GM15510 (cell line): ENCODE results near the gene MKS1.

Experiments
- POLR2A ChIP-seq: IDR thresholded peaks from 3 replicates; pipeline ENCODE4 v1.6.1; 2011; ENCODE audit warnings: borderline replicate concordance; ENCODE audit not compliant: insufficient read length; ENCODE audit errors: extremely low read depth

The MKS1 gene

DNA sequence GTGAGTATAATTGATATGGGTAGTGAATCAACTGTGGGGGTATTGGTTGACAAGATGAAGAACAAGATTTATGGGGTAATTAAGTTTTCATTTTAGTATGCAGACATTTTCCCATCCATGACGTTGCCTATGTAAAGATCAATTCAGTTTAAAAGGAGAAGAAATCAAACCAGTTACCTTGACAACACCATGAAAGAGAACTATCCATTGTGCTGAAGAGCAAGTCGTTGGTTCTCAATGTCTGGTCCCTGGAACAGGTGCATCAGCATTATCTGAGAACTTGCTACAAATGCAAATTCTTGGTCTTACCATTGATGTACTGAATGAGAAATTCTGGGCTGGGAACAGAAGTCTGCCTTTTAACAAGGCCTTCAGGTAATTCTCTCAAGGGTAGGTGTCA lies 53.1 kb downstream of the MKS1 start:
- no peak for TF ChIP-seq POLR2A

DNA sequence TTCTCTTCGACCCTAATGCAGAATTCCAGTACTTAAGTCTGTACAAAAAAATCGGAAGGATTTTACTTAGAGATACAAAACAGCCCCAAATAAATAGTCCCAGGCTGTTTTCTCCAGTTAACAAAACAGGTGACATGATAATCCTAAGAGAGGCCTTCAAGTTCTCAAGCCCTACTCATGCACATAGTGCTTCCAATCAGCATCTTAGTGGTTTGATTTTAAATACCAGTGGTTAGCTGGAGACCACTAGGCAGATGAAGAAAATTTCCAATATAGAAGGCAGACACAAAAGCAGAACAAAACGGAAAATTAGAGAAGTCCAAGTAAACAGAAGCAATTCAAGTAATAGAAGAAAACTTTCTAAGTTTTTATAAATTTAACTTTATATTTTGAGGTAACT lies 57.5 kb downstream of the MKS1 start:
- TF ChIP-seq POLR2A, result no peak

DNA sequence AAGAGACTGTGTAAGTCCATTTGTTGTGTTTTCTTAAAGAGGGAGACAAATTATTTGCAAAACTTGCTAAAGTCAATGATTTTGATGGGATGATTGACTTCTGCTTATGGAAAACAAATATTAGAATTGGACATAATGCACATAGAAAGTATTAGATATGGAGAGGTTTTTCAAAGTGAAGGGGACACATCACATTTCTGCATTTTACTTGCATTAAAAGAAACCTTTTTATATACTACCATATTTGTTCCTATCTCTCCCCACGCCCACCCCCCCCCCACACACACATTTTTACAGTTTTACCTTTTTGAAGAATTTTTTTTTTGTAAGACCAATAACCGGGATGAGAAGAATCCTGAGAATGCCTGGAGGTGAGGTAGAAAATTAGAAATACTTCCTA lies 60.9 kb downstream of the MKS1 start:
- TF ChIP-seq POLR2A, result no peak

DNA sequence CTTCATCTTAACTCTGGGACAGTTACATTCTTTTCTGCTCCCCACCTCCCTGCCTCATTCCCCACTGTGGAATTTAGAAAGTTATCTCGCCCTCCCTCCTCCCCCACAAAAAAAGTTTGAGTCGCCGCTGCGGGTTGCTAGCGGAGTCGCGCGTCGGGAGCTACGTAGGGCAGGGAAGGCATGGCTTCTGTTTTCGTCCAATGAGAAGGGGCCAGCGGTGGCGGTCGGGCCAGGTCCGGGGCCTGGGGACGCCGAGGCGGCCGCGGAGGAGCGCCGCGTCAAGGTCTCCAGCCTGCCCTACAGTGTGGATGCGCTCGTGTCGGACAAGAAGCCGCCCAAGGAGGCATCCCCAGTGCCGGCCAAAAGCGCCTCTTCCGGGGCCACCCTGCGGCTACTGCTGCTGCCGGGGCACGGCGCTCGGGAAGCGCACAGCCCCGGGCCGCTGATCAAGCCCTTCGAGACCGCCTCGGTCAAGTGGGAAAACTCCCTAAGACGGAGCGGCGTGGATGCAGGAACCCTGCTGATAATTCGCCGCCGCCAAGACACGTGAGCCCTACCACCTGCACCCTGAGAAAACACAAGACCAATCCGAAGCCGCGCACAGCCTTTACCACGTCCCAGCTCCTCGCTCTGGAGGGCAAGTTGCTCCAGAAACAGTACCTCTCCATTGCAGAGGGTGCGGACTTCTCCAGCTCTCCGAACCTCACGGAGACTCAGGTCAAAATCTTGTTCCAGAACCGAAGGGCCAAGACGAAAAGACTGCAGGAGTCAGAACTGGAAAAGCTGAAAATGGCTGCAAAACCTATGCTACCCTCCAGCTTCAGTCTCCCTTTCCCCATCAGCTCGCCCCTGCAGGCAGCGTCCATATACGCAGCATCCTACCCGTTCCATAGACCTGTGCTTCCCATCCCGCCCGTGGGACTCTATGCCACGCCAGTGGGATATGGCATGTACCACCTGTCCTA lies 61.9 kb downstream of the MKS1 start:
- TF ChIP-seq POLR2A, result no peak
